ENCODE data around the gene CDH22.

Gene CDH22

DNA sequence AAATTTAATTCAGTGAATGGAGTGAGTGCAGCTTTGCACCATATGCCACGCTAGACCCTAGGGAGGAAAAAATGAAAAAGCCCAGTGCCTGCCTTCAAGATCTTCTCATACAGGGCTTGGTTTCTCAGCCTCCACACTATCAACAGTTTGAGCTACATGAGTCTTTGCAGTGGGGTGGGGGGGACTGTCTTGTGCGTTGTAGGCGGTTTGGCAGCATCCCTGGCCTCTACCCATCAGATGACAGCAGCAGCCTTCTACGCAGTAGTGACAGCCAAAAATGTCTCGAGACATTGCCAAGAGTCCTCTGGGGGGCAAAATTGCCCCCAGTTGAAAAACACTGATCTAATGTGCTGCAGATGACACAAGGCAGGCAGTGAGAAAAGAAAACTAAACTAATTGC, 6.2 kb downstream of the CDH22 start:
- TF ChIP-seq, protein P1, sequence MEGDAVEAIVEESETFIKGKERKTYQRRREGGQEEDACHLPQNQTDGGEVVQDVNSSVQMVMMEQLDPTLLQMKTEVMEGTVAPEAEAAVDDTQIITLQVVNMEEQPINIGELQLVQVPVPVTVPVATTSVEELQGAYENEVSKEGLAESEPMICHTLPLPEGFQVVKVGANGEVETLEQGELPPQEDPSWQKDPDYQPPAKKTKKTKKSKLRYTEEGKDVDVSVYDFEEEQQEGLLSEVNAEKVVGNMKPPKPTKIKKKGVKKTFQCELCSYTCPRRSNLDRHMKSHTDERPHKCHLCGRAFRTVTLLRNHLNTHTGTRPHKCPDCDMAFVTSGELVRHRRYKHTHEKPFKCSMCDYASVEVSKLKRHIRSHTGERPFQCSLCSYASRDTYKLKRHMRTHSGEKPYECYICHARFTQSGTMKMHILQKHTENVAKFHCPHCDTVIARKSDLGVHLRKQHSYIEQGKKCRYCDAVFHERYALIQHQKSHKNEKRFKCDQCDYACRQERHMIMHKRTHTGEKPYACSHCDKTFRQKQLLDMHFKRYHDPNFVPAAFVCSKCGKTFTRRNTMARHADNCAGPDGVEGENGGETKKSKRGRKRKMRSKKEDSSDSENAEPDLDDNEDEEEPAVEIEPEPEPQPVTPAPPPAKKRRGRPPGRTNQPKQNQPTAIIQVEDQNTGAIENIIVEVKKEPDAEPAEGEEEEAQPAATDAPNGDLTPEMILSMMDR (IDR thresholded peaks at IDR 0.05; ENCODE audit: control insufficient read depth, insufficient read depth, low read depth, low read length, missing control alignments), result no peak
- H3K4me3 ChIP-seq (ENCODE audit: control insufficient read depth, low read depth, low read length), result no peak overlapping the region
- no peak for DNase-seq (ENCODE audit: low read depth)

DNA sequence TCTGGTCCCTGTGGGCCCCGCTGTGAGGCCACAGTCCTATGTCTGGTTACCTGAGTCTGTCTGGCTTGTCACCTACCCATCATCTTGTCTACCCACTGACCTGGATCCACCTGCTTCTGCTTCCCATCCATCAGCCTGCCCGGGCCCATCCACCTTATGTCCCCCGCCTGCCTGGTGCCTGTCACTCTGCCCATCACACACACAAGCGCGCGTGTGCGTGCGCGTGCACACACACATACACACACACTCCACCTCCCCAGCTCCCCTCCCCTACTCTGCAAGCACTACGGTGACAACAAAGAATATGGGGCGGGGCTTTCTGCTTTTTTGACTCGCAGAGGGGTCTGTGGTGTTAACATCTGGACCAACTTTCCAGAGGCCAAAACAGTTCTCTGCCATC, 8.0 kb downstream of the CDH22 start:
- no peak overlapping the region for H3K4me3 ChIP-seq (ENCODE audit: control insufficient read depth, low read depth, low read length)
- no peak for DNase-seq (ENCODE audit: low read depth)
- TF ChIP-seq, protein P1 (IDR thresholded peaks at IDR 0.05; ENCODE audit: control insufficient read depth, insufficient read depth, low read depth, low read length, missing control alignments), result no peak

DNA sequence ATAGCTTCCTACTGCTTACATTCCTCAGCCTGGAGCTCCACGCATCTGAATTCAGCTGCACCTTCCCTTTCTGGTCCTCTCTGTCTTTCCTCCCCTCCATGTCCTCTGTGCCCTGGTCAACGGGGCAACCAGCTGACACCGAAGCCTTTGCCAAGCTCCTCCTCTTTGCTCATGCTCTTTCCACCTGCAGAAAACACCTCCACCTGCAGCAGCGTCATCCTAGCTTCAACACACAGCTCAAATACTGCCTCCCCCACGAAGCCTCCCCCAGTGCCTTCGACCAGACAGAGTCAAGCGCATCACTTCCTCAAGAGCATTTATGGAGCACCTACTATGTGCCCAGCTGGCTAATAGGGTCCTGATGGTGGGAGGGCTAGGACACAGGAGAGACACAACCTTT, 9.2 kb downstream of the CDH22 start:
- no peak for DNase-seq (ENCODE audit: low read depth)
- TF ChIP-seq, protein P1 (IDR thresholded peaks at IDR 0.05; ENCODE audit: control insufficient read depth, insufficient read depth, low read depth, low read length, missing control alignments), result no peak
- H3K4me3 ChIP-seq (ENCODE audit: control insufficient read depth, low read depth, low read length), result no peak overlapping the region

DNA sequence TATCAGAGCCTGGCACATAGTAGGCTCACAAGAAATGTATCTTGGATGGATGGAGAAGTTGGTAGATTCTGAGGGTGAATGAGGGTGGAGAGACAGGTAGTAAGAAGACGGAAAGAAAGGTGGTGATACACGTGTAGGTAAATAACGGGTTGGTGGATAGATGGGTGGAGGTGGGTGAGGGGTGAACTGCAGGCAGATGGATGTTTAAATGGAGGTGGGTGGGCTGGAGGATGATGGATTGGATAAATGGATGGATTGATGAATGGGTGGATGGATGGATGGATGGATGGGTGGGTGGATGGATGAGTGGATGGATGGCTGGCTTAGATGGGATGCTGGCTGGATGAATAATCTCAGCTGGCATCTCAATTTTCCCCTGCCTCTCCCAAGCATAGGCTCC, 9.9 kb downstream of the CDH22 start:
- DNase-seq (ENCODE audit: low read depth), result no peak
- H3K4me3 ChIP-seq (ENCODE audit: control insufficient read depth, low read depth, low read length), result no peak overlapping the region
- TF ChIP-seq, protein P1 (IDR thresholded peaks at IDR 0.05; ENCODE audit: control insufficient read depth, insufficient read depth, low read depth, low read length, missing control alignments), result no peak

DNA sequence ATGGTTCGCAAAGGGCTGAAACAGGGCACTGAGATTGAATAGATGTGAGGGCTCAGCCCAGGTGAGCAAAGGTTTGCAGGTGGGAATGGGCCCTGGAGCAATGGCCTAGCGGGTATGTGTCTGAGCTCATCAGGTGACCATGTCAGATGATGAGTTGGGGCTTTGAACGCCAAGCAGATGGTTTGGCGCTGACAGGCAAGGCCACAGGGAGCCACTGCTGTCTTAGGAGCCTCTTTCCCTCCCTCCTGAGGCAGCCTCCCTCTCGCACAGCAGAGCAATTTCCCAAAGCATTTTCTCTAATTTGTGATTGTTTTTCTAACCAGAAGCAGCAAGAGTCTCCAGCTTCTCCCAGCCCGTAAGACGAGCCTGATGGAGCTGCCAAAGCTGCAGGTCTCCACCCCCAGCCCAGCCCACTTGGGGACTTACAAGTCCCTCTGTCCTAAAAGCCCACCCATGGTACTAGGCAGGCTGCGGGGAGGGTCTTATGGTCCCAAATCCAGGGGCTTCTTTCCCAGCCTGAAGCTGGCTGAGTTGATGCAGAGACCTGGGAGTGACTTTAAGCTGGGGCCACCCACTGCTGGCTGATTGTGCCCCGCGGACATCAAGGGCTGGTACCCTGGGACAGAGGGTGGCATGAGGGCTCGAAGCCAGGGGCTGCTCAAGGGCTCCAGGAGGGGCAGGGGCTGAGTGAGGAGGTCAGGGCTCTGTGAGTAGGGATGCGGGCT, 11.6 kb downstream of the CDH22 start:
- TF ChIP-seq, protein P1 (IDR thresholded peaks at IDR 0.05; ENCODE audit: control insufficient read depth, insufficient read depth, low read depth, low read length, missing control alignments), result no peak
- H3K4me3 ChIP-seq (ENCODE audit: control insufficient read depth, low read depth, low read length), result no peak overlapping the region
- no peak for DNase-seq (ENCODE audit: low read depth)

DNA sequence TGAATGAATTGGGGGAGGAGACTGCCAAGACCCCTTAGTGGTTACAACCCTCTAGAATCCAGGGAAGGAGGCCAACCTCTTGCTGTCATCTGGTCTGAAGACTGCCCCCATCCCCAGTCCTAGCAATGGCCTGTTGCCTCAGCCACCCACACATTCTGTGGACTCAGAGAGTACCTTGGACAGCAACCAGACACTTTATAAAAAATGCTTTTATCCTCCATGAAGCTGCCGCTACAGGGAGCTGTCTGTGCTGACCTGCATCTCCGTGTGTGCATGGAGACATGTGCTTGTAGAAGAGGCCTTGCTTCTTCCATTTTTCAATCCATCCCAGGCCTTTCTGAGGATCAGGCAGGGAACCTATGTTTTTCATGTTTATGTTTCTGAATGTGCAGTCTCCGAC, 15.2 kb downstream of the CDH22 start:
- no peak for DNase-seq (ENCODE audit: low read depth)
- TF ChIP-seq, protein P1 (IDR thresholded peaks at IDR 0.05; ENCODE audit: control insufficient read depth, insufficient read depth, low read depth, low read length, missing control alignments), result no peak
- no peak overlapping the region for H3K4me3 ChIP-seq (ENCODE audit: control insufficient read depth, low read depth, low read length)
